ENCODE data around the gene RPS13.
"Not testable (repeated sequence)": the region's sequence is repeated elsewhere in the genome, so short reads cannot be mapped to it uniquely, and the experiment has no call there.

The RPS13 gene

GRCh38 chr11:17036666-17037658 is 40.5 kb downstream of the RPS13 start:
- no peak for DNase-seq (ENCODE audit: low spot score)

- DNase-seq (ENCODE audit: low spot score): not testable (repeated sequence)
Observed at GRCh38 chr11:17034027-17034426, 43.4 kb downstream of the RPS13 start.

- no peak for DNase-seq (ENCODE audit: low spot score)
Observed at GRCh38 chr11:17026487-17027082, 50.9 kb downstream of the RPS13 start.

GRCh38 chr11:17024924-17025323 is 52.5 kb downstream of the RPS13 start:
- no peak for DNase-seq (ENCODE audit: low spot score)

Data from HuH-7.5 (cell line).